HCT116 (cell line): Measurements from ENCODE around the gene SMYD3.

Experiments used
- CTCF ChIP-seq, 3 experiments: fragments of 200-600 bp in 1 of 3; sonication (generic) in 1 of 3; IDR thresholded peaks in 2 of 3; conservative IDR thresholded peaks in 1 of 3; 2 replicates each; pipeline ENCODE4 v1.5.1; 2012 to 2017; ENCODE audit warnings: low read depth in 2 of 3, low read length in 2 of 3, antibody characterized with exemption in 1 of 3, borderline replicate concordance in 1 of 3, control low read depth in 1 of 3, mild to moderate bottlenecking in 1 of 3, mixed read lengths in 1 of 3, mixed run types in 1 of 3, moderate library complexity in 1 of 3; ENCODE audit not compliant: insufficient read depth in 1 of 3
- EZH2 ChIP-seq: fragments of 200-600 bp; sonication (generic); IDR thresholded peaks from 2 replicates; pipeline ENCODE4 v1.6.1; 2017; ENCODE audit warnings: antibody characterized with exemption, mixed run types
- JUND ChIP-seq: IDR thresholded peaks from 2 replicates; pipeline ENCODE4 v1.6.1; 2012

- TF ChIP-seq CTCF (IDR thresholded peaks at IDR 0.05 in 2 of 3, conservative IDR thresholded peaks at IDR 0.05 in 1 of 3; ENCODE audit: borderline replicate concordance in 1 of 3, insufficient read depth in 1 of 3, low read depth in 2 of 3, low read length in 2 of 3) (no peak), EZH2 (no peak), JUND (no peak)
Measured at GRCh38 chr1:246158131-246158530, 348.9 kb downstream of the SMYD3 start.
